Ascending aorta (tissue), 2 donors: Measurements from ENCODE around the gene INPP5D. TPM values are rescaled to one million over a fixed set of nuclear protein-coding genes. Genes with fewer than 3 reads are reported as not detected.

Experiments used
- DNase-seq, 2 donors: peaks; one replicate each; pipeline ENCODE4 v3.0.0-alpha.2; 2019; ENCODE audit warnings: low spot score in 2 of 2
- H3K27ac ChIP-seq, 2 donors: fragments of 200-600 bp; sonication (generic); one replicate each; pipeline ENCODE4 v1.5.1; 2016 to 2017; ENCODE audit warnings: mild to moderate bottlenecking in 1 of 2
- H3K27me3 ChIP-seq: fragments of 200-600 bp; sonication (generic); one replicate; pipeline ENCODE4 v1.5.1; 2017
- H3K36me3 ChIP-seq, 2 donors: fragments of 200-600 bp; sonication (generic); one replicate each; pipeline ENCODE4 v1.5.1; 2016
- H3K4me1 ChIP-seq, 2 donors: fragments of 200-600 bp; sonication (generic); one replicate each; pipeline ENCODE4 v1.5.1; 2016 to 2017; ENCODE audit warnings: mild to moderate bottlenecking in 1 of 2
- H3K4me3 ChIP-seq, 2 donors: fragments of 200-600 bp; sonication (generic); one replicate each; pipeline ENCODE4 v1.5.1; 2016 to 2017; ENCODE audit warnings: mild to moderate bottlenecking in 1 of 2
- H3K9me3 ChIP-seq, 2 donors: fragments of 200-600 bp; sonication (generic); one replicate each; pipeline ENCODE4 v1.5.1; 2016
- CTCF ChIP-seq, 3 experiments: fragments of 200-600 bp in 2 of 3; fragments of 450-650 bp in 1 of 3; sonication (generic) in 2 of 3; IDR thresholded peaks; one replicate each; pipeline ENCODE4 v1.5.1; 2016 to 2019; ENCODE audit warnings: antibody characterized with exemption in 3 of 3, mild to moderate bottlenecking in 1 of 3, moderate library complexity in 1 of 3
- intact Hi-C: fragments of 100-400 bp; cut with DNase I; formaldehyde crosslinking; loops from one replicate; pipeline ENCODE4 v1.15.1; 2023
- total RNA-seq: library from RNA; depleted of rRNA; stranded (reverse); fragments of >200 nt; gene quantifications from one replicate; pipeline ENCODE4 v1.1.0, GENCODE V29; 2016

The INPP5D gene
- total RNA-seq, 1 donor from 2014 or later, result 21.7 TPM

- Histone ChIP-seq H3K27me3 (no peaks in the 10 kb centered on the region), H3K36me3 (no peaks in the 10 kb centered on the region), H3K4me3 (peak overlapping the region; percentile 36 to 46), H3K27ac (peak overlapping the region; percentile 31 to 63), H3K4me1 (no peaks in the 10 kb centered on the region), H3K9me3 (no peaks in the 10 kb centered on the region)
- no peak for DNase-seq
- no peak for TF ChIP-seq CTCF (IDR thresholded peaks at IDR 0.05)
- intact Hi-C loops, result no loop called here
These were observed 398 bp downstream of the INPP5D start for GRCh38 chr2:233060501-233060979.

GRCh38 chr2:233060980-233061590 is 943 bp downstream of the INPP5D start:
- Histone ChIP-seq H3K27ac (peak overlapping the region; percentile 31 to 63), H3K4me1 (no peaks in the 10 kb centered on the region)
- DNase-seq, result no peak

GRCh38 chr2:233061591-233062450 is 1.7 kb downstream of the INPP5D start:
- H3K4me3 ChIP-seq, result peak overlapping the region; percentile 10 to 46

More at GRCh38 chr2:233060980-233061590, 943 bp downstream of the INPP5D start:
- no peak for TF ChIP-seq CTCF (IDR thresholded peaks at IDR 0.05)
- intact Hi-C loops, result no loop called here
- no peaks in the 10 kb centered on the region for H3K36me3 ChIP-seq
- H3K4me3 ChIP-seq, result peak overlapping the region; percentile 36 to 46
- H3K27me3 ChIP-seq, result no peaks in the 10 kb centered on the region
- H3K9me3 ChIP-seq, result no peaks in the 10 kb centered on the region

GRCh38 chr2:233062451-233062850 is 2.3 kb downstream of the INPP5D start:
- H3K36me3 ChIP-seq, result no peaks in the 10 kb centered on the region
- TF ChIP-seq CTCF (IDR thresholded peaks at IDR 0.05), result no peak
- H3K4me1 ChIP-seq, result no peaks in the 10 kb centered on the region
- intact Hi-C loops, result no loop called here
- H3K4me3 ChIP-seq, result peak overlapping the region in 1 of 2 donors; percentile 46
- no peak for DNase-seq
- no peaks in the 10 kb centered on the region for H3K27me3 ChIP-seq
- peak overlapping the region; percentile 27 to 31 for H3K27ac ChIP-seq
- H3K9me3 ChIP-seq, result no peaks in the 10 kb centered on the region

More at GRCh38 chr2:233061591-233062450, 1.7 kb downstream of the INPP5D start:
- no peaks in the 10 kb centered on the region for H3K4me1 ChIP-seq
- no peaks in the 10 kb centered on the region for H3K9me3 ChIP-seq
- no peaks in the 10 kb centered on the region for H3K36me3 ChIP-seq
- H3K27me3 ChIP-seq, result no peaks in the 10 kb centered on the region
- intact Hi-C loops, result no loop called here
- peak overlapping the region; percentile 27 to 31 for H3K27ac ChIP-seq
- DNase-seq, result no peak
- TF ChIP-seq CTCF (IDR thresholded peaks at IDR 0.05), result no peak

GRCh38 chr2:233062946-233063268 is 2.8 kb downstream of the INPP5D start:
- Histone ChIP-seq H3K4me1 (no peaks in the 10 kb centered on the region), H3K36me3 (no peaks in the 10 kb centered on the region), H3K27ac (no peak overlapping the region), H3K9me3 (no peaks in the 10 kb centered on the region), H3K4me3 (peak overlapping the region in 1 of 2 donors; percentile 10), H3K27me3 (no peaks in the 10 kb centered on the region)
- intact Hi-C loops, result no loop called here
- no peak for TF ChIP-seq CTCF (IDR thresholded peaks at IDR 0.05)
- DNase-seq, result no peak
